UCSD-AML1 (cell line): ENCODE results near the gene HTR3B.
"Not testable (repeated sequence)": the region's sequence is repeated elsewhere in the genome, so short reads cannot be mapped to it uniquely, and the experiment has no call there.

Source experiments
- DNase-seq: peaks from one replicate; lab custom pipeline; 2025; ENCODE audit not compliant: unreplicated experiment; lab: John Stamatoyannopoulos, UW

The HTR3B gene

DNA sequence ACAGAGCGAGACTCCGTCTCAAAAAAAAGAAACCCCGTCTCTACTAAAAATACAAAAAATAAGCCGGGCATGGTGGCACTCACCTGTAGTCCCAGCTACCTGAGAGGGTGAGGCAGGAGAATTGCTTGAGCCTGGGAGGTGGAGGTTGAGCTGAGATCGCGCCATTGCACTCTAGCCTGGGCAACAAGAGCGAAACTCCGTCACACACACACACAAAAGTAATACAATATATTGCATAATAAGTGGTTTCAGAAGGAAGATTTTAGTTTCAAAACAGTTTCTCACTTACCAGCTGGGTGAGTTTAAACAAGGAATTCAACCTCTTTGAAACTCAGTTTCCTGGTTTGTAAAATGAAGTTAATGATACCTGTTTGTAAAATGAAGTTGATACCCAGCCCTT lies 37.7 kb downstream of the HTR3B start:
- no peak for DNase-seq

DNA sequence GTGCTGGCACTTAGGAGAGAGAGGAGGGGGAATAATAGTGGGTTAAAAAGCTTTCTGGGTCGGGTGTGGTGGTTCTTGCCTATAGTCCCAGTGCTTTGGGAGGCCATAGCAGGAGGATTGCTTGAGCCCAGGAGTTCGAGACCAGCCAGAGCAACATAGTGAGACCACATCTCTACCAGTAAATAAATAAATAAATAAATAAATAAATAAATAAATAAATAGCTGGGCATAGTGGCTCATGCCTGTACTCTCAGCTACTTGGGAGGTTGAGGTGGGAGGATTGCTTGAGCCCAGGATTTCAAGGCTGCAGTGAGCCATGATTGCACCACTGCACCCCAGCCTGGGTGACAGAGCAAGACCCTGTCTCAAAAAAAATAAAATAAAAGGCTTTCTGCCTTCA lies 41.6 kb downstream of the HTR3B start:
- not testable (repeated sequence) for DNase-seq

DNA sequence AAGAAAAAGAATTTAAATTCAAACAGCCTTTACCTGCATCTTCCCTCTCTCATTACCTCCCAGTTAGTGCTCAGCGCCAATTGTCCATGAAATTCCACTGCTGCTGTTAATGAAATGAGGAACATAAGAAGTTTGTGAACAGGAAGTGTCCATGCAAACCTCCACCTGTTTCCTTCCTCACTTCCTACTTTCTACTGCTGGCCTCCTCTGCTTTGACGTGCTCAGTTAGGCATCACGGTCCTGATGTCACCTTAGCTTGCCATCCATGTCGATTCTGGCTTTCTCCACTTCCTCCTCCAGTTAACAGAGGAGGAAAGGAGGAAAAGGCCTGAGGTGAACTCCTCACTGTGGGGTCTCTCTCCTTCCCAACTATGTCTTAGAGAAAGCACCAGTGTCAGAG lies 43.4 kb downstream of the HTR3B start:
- DNase-seq = no peak

DNA sequence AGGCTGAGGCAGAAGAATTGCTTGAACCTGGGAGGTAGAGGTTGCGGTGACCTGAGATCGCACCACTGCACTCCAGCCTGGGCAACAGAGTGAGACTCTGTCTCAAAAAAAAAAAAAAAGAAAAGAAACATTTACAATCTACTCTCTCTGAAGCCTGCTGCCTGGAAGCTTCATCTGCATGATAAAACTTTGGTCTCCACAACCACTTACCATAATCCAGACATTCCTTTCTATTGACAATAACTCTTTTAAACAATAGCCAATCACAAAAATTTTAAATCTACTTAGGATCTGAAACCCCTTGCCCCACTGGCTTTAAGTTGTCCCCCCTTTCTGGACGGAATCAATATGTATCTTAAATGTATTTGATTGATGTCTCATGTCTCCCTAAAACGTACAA lies 45.3 kb downstream of the HTR3B start:
- no peak for DNase-seq

DNA sequence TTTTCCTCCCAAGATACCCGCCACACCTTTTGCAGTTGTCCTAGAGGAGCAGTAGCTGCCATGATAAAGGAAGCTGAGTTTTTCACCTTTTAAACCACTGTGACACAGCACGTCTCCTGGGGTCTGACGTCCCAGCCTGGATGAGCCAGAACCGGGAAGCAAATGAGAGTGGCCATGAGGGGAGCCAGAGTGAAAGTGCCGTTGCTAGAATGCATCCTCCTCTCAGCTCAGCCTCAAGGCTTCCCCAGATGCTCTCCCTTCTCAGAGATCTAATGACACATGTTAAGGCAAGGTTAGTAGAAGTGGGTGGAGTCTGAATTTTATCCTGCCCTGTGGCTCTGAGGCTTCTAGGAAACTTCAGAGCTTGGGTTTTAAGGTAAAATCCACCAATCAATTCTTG lies 46.9 kb downstream of the HTR3B start:
- no peak for DNase-seq

DNA sequence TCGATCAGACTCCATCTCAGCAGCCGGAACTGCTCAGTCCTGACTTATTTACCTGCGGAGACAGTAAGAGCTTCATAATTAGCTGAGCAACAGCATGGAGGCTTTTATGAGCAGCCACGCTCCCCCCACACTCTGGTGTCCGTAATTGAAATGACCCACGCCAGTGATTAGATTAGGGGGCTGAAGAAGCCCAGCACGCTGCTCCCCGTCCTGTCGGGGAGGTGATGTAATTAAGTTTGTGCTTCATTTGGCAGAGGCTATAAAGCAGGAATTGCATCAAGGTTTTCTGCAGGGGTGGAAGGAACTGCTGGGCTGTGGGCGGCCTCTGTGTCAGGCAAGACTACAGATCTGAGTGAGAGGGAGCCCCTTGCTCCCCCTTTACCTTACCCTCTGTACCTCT lies 47.5 kb downstream of the HTR3B start:
- no peak for DNase-seq

DNA sequence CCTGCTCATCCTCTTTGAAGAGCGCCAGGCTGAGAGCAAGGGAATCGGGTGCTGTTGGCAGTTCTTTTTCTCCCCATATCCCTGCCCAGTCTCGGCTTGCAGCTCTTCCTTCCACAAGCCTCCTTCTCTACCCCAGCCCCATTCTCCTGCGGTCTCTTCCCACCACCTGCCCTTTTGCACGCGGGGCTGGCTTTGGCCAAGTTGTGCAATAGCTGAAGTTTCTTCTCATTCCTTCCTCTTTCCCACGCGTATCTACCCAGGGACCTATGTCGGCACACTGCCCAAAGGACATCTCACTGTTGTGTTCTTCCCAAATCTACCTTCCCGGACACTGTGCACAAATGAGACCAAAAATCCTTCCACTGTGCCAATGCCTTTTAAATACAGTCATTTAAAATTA lies 48.0 kb downstream of the HTR3B start:
- DNase-seq = no peak

DNA sequence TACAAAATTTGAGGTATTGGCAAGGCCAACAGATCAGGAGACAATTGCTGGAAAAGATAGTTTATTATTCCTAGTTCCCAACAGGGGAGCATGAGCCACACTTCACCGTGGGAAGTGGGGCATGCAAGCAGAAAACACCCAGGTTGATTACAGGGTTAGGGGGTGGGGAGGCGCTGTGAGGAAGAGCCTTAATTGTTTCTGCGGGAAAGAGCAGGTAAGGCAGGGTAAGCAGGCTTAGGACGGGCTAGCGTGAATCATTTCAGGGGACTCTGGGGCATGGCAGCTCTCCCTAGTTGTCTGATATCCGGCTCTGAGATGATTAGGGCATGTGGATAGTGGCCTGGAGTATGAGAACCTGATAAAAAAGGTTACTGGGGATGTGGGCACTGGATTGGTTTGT lies 49.6 kb downstream of the HTR3B start:
- no peak for DNase-seq

DNA sequence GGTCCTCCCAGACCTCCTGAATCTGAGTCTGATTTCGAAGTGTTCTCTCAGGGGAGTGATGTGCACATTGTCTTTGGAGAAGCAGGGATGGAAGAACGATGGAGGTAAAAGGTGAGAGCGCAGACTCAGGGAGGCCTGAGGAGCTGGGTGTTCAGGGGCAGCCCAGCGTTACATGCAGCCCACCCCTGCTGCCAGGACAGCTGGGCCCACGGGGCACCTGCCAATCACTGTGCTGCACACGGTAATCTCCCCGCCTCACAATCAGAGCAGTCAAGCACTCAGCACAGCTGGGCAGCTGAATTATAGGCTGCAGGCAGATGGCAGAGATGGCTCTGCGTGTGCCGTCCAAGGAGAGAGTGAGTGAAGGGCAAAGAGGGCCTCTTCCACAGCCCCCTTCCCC lies 52.4 kb downstream of the HTR3B start:
- no peak for DNase-seq

DNA sequence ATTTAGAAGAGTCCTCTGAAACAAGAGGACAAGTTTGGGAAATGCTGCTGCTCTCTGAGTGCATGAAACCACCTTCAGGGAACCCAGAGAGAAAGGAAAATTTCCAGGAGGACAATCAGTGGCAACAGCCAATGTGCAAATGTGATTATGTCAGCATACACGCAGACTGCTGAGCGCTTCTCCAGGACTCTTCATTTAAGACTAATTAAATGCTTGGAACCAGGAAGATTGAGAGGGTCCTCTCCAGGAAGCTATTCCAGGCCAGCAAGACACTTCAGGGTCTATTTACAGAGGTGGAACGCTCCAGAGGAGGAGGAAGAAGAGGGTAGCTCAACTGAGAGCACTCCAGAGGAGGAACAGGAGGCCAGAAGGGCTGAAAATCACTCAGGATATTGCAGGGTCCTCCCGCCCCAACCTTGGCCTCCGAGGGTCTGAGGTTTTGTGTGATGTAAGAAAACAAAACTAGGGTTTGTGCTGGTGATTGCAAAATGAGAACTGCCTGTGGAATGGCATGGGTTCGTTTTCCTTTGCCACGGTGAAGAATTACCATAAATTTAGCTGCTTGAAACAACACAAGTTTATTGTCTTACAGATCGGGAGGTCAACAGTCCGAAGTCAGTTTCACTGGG lies 56.2 kb downstream of the HTR3B start:
- no peak for DNase-seq

DNA sequence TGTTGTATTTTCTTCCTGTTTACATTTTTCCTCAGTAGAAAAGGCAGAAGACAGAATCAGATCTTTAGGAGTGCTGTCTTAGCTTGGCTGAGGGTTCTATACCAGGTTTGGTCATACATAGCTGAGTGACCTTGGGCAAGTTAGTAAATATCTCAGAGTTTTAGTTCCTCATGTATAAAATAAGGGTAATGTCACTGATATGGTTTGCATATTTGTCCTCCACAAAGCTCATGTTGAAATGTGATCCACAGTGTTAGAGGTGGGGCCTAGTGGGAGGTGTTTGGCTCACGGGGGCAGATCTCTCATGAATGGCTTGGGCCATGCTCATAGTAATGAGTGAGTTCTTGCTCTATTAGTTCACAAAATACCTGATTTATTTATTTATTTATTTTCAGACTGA lies 62.8 kb downstream of the HTR3B start:
- DNase-seq = no peak

DNA sequence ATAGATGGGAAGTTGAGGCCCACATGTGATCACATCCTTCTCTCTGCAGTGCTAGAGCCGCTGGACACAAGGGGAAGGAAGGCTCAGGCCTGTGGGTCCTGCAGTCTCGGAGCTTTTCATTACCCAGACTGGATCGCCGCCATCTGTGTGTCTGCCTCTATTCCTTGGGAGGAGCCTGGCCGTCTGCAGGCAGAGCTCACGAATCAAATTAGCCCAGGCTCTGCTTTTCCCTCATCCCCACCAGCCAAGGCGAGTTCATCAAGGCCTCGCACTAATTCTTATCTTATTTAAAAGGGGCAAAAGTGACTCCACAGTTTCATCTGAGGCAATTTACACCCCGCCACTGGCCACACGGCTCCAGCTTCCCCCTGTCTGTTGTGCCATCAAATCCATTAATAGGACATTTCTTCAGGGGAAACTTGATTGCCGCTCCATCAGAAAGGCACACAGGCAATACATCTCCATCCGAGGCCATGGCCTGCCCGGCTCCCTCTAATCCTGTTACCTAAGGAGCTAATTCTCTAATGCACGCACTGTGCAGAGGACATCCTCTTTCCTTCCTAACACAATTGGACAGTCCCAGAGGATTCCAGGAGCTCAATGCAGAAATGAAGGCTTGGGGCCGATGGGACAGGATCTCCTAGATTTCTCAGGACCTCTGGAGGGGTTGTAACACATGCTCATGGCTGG lies 67.1 kb downstream of the HTR3B start:
- DNase-seq = no peak

DNA sequence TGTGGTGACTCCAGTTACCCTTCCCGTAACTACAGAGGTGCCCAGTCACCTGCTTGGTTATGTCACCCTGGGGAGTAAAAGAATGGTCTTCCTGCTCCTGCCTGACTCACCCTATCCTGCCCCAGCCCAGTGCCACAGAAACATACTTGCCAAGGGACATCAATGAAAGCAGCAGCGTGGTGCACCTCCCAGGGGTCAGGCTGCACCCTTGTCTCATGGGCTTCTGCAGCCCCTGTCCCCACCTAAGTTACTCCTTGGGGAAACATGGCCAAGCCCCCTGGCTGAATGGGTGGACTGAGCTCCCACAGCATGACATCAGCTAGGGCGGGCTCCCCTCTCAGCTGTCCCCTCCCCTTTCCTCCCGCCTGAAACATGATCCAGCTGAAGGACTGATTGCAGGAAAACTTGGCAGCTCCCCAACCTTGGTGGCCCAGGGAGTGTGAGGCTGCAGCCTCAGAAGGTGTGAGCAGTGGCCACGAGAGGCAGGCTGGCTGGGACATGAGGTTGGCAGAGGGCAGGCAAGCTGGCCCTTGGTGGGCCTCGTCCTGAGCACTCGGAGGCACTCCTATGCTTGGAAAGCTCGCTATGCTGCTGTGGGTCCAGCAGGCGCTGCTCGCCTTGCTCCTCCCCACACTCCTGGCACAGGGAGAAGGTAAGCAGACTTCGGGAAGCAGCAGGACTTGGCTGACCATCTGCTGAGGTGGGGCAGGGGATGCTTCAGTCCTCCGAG lies 70.3 kb downstream of the HTR3B start, which contains the start of gene HTR3A:
Gene HTR3A, plus strand, starts transcription at position 368 of the 730 bp plus-strand sequence. Its CDS starts 218 bp downstream, at position 586.
- no peak for DNase-seq

DNA sequence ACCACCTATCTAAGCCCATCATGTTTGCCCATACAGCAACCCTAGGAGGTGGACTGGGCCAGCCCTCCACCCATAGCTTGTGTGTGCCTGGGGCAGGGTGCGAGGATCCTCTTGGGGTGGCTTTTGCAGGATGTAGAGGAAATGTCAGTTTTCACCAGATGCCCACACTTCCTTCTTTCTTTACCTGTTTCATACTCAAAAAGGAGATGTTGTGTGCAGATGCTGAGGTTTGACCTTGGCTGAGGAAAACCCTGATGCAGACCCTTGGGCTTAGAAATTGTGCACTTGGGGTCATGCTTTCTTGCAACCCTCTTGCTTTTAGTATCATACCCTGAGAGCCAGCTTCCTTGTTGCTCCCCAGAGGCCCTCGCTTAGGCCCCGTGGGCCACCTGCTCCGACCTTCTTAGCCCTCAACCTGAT lies 72.5 kb downstream of the HTR3B start:
- DNase-seq = no peak

DNA sequence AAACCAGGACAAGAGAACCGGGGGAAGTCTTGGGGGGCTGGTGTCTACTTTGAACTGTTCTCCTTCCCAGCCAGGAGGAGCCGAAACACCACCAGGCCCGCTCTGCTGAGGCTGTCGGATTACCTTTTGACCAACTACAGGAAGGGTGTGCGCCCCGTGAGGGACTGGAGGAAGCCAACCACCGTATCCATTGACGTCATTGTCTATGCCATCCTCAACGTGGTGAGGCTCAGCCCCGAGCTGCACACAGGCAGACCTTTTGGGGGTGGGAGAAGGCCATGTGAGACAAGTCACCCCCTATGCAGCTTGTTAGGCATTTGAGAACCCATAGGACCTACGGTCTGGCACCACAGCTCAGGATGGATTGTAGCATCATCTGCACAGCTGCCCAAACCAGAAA lies 73.1 kb downstream of the HTR3B start:
- DNase-seq = no peak

DNA sequence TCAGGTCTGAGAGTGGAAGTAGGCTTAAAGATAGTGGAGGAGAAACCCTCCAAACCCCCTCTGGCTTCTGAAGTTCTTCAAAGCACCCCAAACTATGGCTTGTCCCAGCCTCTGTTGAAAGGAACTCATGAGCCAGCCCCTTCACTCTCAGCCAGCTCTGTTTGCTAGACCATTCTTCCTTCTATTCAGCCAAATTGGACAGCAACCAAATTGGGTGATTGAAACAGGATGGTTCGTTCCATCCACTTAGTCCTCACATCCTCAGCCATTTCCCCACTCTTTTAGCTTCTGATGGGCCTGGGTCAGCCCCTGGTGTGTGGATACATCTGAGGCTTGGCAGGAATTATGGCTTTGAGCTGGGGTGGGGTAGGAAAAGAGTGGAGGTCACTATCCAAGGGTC lies 74.8 kb downstream of the HTR3B start:
- no peak for DNase-seq

DNA sequence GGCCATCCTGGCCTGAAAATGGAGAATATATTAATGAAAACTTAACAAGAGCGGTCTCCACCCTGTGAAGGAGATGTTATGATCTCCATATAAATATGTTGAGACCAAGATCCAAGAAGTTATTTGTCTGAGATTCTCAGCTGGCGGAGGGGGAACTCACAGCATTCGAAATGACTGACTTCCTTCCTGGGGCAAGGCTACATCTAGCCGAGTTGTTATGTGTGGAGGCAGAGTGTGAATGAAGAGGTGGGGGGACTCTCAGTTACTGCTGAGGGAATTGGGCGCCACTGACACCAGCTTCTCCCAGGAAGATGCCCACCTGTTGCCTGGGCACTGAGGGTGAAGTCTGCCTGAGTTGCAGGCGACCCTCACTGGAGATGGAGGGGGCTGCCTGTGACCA lies 76.2 kb downstream of the HTR3B start:
- DNase-seq = no peak

DNA sequence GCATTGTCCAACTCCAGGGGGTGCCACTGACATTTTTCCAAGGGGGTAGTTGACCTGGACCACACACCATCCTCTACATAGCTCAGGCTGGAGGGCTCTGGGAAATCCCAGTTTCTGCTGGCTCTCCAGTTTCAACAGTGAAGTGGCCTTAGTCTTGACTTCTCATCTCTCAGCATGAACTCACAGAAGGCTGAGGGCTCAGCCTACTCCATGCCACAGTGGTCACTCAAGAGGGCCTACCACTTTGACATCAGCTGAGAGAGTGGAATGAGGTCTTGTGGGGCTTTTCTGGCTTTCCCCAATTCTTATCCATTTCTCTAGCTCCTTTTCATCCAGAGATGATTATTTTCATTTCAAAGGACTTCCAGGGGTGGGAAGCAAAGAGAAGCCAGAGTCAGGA lies 77.7 kb downstream of the HTR3B start:
- DNase-seq = no peak

DNA sequence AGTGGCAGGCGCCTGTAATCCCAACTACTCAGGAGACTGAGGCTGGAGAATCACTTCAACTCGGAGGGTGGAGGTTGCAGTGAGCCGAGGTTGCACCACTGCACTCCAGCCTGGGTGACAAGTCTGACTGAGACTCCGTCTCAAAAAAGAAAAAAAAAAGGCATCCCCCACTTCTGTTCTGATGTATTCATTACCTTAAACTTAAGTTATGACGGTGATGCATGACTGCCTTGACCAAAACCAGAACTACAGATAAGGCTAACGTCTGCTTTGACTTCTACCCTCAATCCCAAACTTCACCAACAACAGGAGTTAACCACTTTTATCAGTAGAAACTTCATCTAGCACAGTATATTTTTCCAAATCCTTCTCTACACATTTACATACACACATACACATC lies 80.2 kb downstream of the HTR3B start:
- DNase-seq = no peak

DNA sequence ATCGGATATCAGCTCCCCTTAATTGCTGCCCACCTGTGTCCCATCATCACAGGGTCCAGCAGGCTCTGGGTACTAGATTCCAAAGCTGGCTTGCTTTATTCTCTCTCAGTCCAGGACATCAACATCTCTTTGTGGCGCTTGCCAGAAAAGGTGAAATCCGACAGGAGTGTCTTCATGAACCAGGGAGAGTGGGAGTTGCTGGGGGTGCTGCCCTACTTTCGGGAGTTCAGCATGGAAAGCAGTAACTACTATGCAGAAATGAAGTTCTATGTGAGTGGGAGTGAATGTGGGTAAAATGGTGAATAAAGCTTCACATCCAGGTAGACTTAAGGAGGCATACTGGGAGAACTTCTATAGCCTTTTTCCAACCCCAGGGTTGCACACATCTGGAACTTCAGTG lies 81.3 kb downstream of the HTR3B start:
- DNase-seq = no peak

DNA sequence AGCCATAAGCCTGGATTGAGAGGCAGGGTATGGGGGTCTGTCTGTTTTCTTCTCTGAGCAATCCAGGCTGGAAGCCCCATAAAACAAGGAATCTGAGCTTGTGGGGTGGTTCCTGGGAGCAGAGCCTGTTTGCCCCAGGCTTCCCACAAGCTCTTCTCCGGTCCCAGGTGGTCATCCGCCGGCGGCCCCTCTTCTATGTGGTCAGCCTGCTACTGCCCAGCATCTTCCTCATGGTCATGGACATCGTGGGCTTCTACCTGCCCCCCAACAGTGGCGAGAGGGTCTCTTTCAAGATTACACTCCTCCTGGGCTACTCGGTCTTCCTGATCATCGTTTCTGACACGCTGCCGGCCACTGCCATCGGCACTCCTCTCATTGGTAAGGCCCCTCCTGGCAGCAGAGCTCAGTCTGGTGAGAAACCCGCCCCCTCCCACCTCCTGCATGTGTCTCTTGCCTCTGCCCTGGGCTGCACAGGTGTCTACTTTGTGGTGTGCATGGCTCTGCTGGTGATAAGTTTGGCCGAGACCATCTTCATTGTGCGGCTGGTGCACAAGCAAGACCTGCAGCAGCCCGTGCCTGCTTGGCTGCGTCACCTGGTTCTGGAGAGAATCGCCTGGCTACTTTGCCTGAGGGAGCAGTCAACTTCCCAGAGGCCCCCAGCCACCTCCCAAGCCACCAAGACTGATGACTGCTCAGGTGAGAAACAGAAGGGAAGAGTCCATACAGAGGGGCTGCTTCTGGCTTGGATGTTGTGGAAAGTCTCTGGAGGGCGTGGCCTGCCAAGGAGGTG lies 82.0 kb downstream of the HTR3B start:
- no peak for DNase-seq

DNA sequence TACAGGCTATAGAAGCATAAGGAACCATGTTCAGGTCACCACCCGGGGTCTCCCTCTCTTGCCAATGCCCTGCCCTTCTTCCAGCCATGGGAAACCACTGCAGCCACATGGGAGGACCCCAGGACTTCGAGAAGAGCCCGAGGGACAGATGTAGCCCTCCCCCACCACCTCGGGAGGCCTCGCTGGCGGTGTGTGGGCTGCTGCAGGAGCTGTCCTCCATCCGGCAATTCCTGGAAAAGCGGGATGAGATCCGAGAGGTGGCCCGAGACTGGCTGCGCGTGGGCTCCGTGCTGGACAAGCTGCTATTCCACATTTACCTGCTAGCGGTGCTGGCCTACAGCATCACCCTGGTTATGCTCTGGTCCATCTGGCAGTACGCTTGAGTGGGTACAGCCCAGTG lies 84.8 kb downstream of the HTR3B start:
- DNase-seq = no peak
